ENCODE measurements around the gene LMTK3. TPM values are rescaled to one million over a fixed set of nuclear protein-coding genes. Genes with fewer than 3 reads are reported as not detected.

The LMTK3 gene
- total RNA-seq, 4 donors from 2014 or later: 2.1 to 7.8 (median 2.8) TPM

GRCh38 chr19:48496959-48497727 lies 14.5 kb downstream of the LMTK3 start:
- TF ChIP-seq CTCF (IDR thresholded peaks at IDR 0.05) (no peak), POLR2A (IDR thresholded peaks at IDR 0.05) (no peak)

GRCh38 chr19:48495396-48495795 lies 16.2 kb downstream of the LMTK3 start:
- Histone ChIP-seq H3K36me3 (no peaks in the 10 kb centered on the region), H3K4me1 (peaks cover 15 to 86% (median 18%) of the 10 kb centered on the region in 3 donors), H3K27ac (peak overlapping the region in 3 of 4 donors; percentile 5 to 54 (median 44)), H3K4me3 (no peak overlapping the region), H3K9me3 (no peaks in the 10 kb centered on the region), H3K27me3 (peaks cover 0 to 31% (median 0%) of the 10 kb centered on the region in 4 donors)
- TF ChIP-seq POLR2A (IDR thresholded peaks at IDR 0.05) (no peak), CTCF (IDR thresholded peaks at IDR 0.05) (no peak)
- 58 to 82% methylated on average over 5 to 6 of the region's 6 CpGs for WGBS, 2 donors
- no peak for DNase-seq
- intact Hi-C loops (cut with DNase I): no loop called here

More at GRCh38 chr19:48496959-48497727, 14.5 kb downstream of the LMTK3 start:
- Histone ChIP-seq H3K4me1 (peaks cover 7 to 86% (median 23%) of the 10 kb centered on the region in 3 donors), H3K36me3 (no peaks in the 10 kb centered on the region), H3K4me3 (peak overlapping the region in 1 of 4 donors; percentile 1), H3K27me3 (peaks cover 0 to 49% (median 0%) of the 10 kb centered on the region in 4 donors), H3K27ac (no peak overlapping the region), H3K9me3 (no peaks in the 10 kb centered on the region)
- DNase-seq: no peak
- intact Hi-C loops (cut with DNase I): no loop called here
- 50 to 65% methylated on average over 6 to 29 of the region's 45 CpGs for WGBS, 2 donors

GRCh38 chr19:48493718-48494401 lies 17.8 kb downstream of the LMTK3 start:
- Histone ChIP-seq H3K27me3 (peaks cover 0 to 16% (median 0%) of the 10 kb centered on the region in 4 donors), H3K27ac (peak overlapping the region; percentile 85 to 90 (median 89)), H3K4me1 (peaks cover 11 to 86% (median 22%) of the 10 kb centered on the region in 3 donors), H3K36me3 (no peaks in the 10 kb centered on the region), H3K9me3 (no peaks in the 10 kb centered on the region), H3K4me3 (peak overlapping the region; percentile 39 to 84 (median 56))
- intact Hi-C loops (cut with DNase I): no loop called here
- 18 to 36% methylated on average over 2 to 8 of the region's 70 CpGs for WGBS, 2 donors
- DNase-seq: no peak
- no peak for TF ChIP-seq CTCF (IDR thresholded peaks at IDR 0.05)
- TF ChIP-seq POLR2A (IDR thresholded peaks at IDR 0.05): no peak

GRCh38 chr19:48492925-48493717 lies 18.5 kb downstream of the LMTK3 start:
- TF ChIP-seq CTCF (IDR thresholded peaks at IDR 0.05) (no peak), POLR2A (IDR thresholded peaks at IDR 0.05) (peak in 2 of 4 donors; percentile 48 to 84)
- intact Hi-C loops (cut with DNase I): no loop called here
- 1 to 5% methylated on average over 16 to 25 of the region's 47 CpGs for WGBS, 2 donors
- peak overlapping the region; percentile 39 to 84 (median 56) for H3K4me3 ChIP-seq
- no peaks in the 10 kb centered on the region for H3K36me3 ChIP-seq
- H3K9me3 ChIP-seq: no peaks in the 10 kb centered on the region
- peaks cover 0 to 9% (median 0%) of the 10 kb centered on the region in 4 donors for H3K27me3 ChIP-seq
- peak overlapping the region; percentile 85 to 90 (median 89) for H3K27ac ChIP-seq
- DNase-seq: peak; percentile 96
- peaks cover 9 to 86% (median 29%) of the 10 kb centered on the region in 3 donors for H3K4me1 ChIP-seq
